Gastroesophageal sphincter (tissue), 3 donors: ENCODE measurements around the gene FAAP100.

Source experiments
- EP300 ChIP-seq: sonication (generic); formaldehyde crosslinking; IDR thresholded peaks from one replicate; pipeline ENCODE4 v1.6.1; 2017; ENCODE audit warnings: antibody characterized with exemption, mild to moderate bottlenecking
- POLR2A ChIP-seq, 2 donors: fragments of 450-650 bp; IDR thresholded peaks; one replicate each; pipeline ENCODE4 v1.6.1; 2017; ENCODE audit warnings: antibody characterized with exemption in 2 of 2, mild to moderate bottlenecking in 2 of 2, moderate library complexity in 1 of 2
- TF ChIP-seq, protein P1 (sequence below), 4 experiments: fragments of 200-600 bp in 2 of 4; fragments of 450-650 bp in 2 of 4; sonication (generic) in 1 of 4; IDR thresholded peaks; one replicate each; pipeline ENCODE4 v1.5.1; 2017 to 2019; ENCODE audit warnings: antibody characterized with exemption in 4 of 4, mild to moderate bottlenecking in 2 of 4, moderate library complexity in 2 of 4

DNA sequence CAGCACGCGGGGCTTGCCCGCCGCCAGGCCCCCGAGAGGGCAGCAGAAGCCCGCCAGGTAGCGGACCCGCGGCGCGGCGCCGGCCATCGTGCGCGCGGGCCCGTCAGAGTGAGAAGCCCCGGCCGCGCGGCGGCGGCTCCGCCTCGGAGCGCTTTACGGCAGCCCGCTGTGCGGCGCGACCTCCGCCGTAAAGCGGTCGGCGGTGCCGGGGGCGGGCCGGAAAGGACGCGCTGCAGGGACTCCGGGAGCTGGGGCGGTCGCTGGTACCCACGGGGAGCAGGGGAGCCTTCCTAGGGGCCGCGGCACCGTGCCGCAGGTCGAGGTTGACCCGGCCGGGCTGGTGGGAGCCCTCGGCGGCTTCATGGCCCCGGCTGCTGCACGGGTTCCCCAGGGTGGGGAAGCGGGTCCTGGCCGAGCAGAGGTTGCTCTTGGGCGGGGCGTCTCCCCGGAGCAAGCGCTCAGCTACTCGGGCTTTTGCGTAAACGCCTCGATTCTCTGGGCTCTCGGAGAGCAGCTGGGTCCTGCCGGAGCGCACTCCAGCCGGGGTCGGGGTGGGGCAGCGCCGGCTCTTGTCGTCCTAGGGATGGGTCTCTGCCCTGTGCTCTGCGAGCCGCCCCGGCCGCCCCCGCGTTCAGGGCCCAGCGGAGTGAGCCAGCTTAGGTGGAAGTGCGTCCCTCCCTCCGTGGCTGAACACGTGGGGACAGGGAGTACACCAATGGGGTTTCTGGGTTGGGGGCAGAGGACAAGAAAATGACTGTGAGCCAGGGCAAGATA is at the start of gene FAAP100:
- TF ChIP-seq, protein P1, sequence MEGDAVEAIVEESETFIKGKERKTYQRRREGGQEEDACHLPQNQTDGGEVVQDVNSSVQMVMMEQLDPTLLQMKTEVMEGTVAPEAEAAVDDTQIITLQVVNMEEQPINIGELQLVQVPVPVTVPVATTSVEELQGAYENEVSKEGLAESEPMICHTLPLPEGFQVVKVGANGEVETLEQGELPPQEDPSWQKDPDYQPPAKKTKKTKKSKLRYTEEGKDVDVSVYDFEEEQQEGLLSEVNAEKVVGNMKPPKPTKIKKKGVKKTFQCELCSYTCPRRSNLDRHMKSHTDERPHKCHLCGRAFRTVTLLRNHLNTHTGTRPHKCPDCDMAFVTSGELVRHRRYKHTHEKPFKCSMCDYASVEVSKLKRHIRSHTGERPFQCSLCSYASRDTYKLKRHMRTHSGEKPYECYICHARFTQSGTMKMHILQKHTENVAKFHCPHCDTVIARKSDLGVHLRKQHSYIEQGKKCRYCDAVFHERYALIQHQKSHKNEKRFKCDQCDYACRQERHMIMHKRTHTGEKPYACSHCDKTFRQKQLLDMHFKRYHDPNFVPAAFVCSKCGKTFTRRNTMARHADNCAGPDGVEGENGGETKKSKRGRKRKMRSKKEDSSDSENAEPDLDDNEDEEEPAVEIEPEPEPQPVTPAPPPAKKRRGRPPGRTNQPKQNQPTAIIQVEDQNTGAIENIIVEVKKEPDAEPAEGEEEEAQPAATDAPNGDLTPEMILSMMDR (IDR thresholded peaks at IDR 0.05), result peak in 1 of 4 experiments; percentile 31
- TF ChIP-seq EP300, result no peak
- peak; percentile 79 to 81 for TF ChIP-seq POLR2A (IDR thresholded peaks at IDR 0.05)
